H7 (cell line): Measurements from ENCODE around the gene CDRT15. TPM values are rescaled to one million over a fixed set of nuclear protein-coding genes. Genes with fewer than 3 reads are reported as not detected.
"Not testable (repeated sequence)": the region's sequence is repeated elsewhere in the genome, so short reads cannot be mapped to it uniquely, and the experiment has no call there.

Source experiments
- DNase-seq: peaks from one replicate; pipeline ENCODE4 v3.0.0; 2012
- H3K27me3 ChIP-seq: 2 replicates; pipeline ENCODE4 v1.6.0; 2011; ENCODE audit warnings: mild to moderate bottlenecking, low read length; ENCODE audit not compliant: control insufficient read depth, insufficient read depth
- H3K36me3 ChIP-seq: replicated peaks from 2 replicates; pipeline ENCODE4 v1.5.1; 2011; ENCODE audit warnings: low read length; ENCODE audit not compliant: control insufficient read depth, insufficient read depth
- H3K4me3 ChIP-seq: 2 replicates; pipeline ENCODE4 v1.5.1; 2011; ENCODE audit warnings: low read depth, mild to moderate bottlenecking, control low read depth, low read length, moderate library complexity; ENCODE audit not compliant: insufficient read depth
- total RNA-seq: library from RNA; depleted of rRNA; stranded (reverse); fragments of >200 nt; shearing (Covaris generic); gene quantifications from 2 replicates; pipeline ENCODE4 v1.2.3, GENCODE V29; 2014

CDRT15 gene
- total RNA-seq, 1 experiment from 2014 or later: not detected

GRCh38 chr17:14201988-14202380 is 34.7 kb downstream of the CDRT15 start:
- no peaks in the 10 kb centered on the region for H3K36me3 ChIP-seq
- no peak for DNase-seq
- H3K27me3 ChIP-seq: no peaks in the 10 kb centered on the region
- no peak overlapping the region for H3K4me3 ChIP-seq

GRCh38 chr17:14201021-14201987 is 35.4 kb downstream of the CDRT15 start:
- Histone ChIP-seq H3K36me3 (no peaks in the 10 kb centered on the region), H3K4me3 (no peak overlapping the region), H3K27me3 (no peaks in the 10 kb centered on the region)
- no peak for DNase-seq

DNA sequence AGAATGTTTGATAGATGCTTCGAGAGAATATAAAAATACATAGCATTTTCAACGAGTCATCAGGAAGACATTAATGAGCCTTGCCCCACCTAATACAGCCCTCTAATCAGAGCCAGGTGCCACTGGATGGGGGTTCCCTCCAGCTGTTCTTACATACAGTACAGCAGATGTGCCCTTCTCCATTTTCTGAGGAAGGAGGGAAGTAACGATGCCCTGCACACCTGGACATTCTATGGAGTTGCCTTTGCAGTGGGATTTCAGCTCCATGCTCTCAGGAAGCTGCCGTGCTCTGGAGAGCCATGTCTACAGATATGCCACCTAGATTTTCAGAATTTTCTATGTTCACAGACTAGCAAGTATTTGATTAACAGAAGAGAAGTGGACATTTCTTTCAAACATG is 36.3 kb downstream of the CDRT15 start:
- no peaks in the 10 kb centered on the region for H3K27me3 ChIP-seq
- H3K4me3 ChIP-seq: no peak overlapping the region
- H3K36me3 ChIP-seq: no peaks in the 10 kb centered on the region
- no peak for DNase-seq

- no peak for DNase-seq
- H3K36me3 ChIP-seq: no peaks in the 10 kb centered on the region
- no peaks in the 10 kb centered on the region for H3K27me3 ChIP-seq
- H3K4me3 ChIP-seq: no peak overlapping the region
These were observed 37.1 kb downstream of the CDRT15 start for GRCh38 chr17:14199601-14200000.

DNA sequence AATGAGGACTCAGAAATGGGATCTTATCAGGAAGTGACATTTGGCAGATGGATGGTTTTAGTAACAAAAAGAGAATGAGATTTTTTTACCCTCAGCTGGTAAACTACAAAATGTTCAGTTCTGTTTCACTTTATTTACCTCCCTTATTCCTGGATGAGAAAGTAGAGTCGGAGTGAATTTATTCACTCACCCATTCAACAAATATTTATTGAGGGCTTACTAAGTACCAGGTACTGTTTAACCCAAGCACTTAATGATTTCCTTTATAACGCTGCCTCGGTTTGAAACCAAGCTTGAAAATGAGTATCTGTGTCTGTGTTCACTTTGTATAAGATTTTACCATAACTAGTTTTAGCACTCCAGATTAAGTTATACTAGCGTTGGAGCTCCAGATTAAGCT is 38.1 kb downstream of the CDRT15 start:
- no peak for DNase-seq
- no peaks in the 10 kb centered on the region for H3K27me3 ChIP-seq

GRCh38 chr17:14198013-14198412 is 38.6 kb downstream of the CDRT15 start:
- Histone ChIP-seq H3K27me3 (no peaks in the 10 kb centered on the region), H3K36me3 (no peaks in the 10 kb centered on the region), H3K4me3 (no peak overlapping the region)
- DNase-seq: peak; percentile 39

More for the DNA sequence above, 38.1 kb downstream of the CDRT15 start:
- Histone ChIP-seq H3K36me3 (no peaks in the 10 kb centered on the region), H3K4me3 (no peak overlapping the region)

GRCh38 chr17:14197586-14197985 is 39.1 kb downstream of the CDRT15 start:
- Histone ChIP-seq H3K36me3 (no peaks in the 10 kb centered on the region), H3K27me3 (no peaks in the 10 kb centered on the region), H3K4me3 (no peak overlapping the region)
- no peak for DNase-seq

GRCh38 chr17:14197057-14197456 is 39.6 kb downstream of the CDRT15 start:
- no peak overlapping the region for H3K4me3 ChIP-seq
- DNase-seq: no peak
- H3K36me3 ChIP-seq: no peaks in the 10 kb centered on the region
- H3K27me3 ChIP-seq: no peaks in the 10 kb centered on the region

- no peaks in the 10 kb centered on the region for H3K36me3 ChIP-seq
- H3K4me3 ChIP-seq: no peak overlapping the region
- peak; percentile 23 for DNase-seq
- no peaks in the 10 kb centered on the region for H3K27me3 ChIP-seq
These were observed 40.2 kb downstream of the CDRT15 start for GRCh38 chr17:14196377-14196997.

DNA sequence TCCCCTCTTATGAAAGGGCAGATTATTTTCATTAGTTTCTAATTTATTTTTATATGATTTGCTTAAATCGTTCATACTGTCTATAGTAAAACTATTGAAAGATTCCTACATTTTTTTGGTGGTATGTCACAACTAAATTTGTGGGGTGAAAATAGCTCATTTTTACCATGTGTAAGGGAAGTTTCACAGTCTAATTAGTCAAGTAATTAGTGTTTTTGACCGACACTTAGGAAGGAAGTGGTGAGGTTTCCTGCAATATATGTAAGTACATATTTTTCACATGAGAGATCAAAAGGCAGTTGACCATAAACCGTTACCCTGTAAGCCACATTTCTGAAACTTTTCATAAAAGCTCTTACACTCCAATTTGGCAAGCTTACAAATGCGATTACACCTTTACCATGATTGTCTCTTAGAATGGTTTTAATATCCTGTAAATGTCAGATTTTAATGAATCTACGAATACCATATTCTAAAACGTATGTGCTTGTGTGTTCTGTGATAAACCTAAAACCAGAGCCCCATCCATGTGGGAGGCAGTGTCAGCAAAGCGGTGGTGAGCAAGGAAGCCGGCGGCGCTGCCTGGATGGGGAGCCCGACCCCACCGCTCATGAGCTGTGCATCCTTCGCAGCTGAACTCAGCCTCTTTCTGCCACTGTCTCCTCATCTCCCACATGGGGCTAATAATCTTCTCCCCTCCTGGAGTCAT is 43.9 kb downstream of the CDRT15 start:
- H3K4me3 ChIP-seq, H3K36me3 ChIP-seq, H3K27me3 ChIP-seq, DNase-seq: not testable (repeated sequence)

GRCh38 chr17:14192039-14192438 is 44.6 kb downstream of the CDRT15 start:
- DNase-seq: not testable (repeated sequence)

DNA sequence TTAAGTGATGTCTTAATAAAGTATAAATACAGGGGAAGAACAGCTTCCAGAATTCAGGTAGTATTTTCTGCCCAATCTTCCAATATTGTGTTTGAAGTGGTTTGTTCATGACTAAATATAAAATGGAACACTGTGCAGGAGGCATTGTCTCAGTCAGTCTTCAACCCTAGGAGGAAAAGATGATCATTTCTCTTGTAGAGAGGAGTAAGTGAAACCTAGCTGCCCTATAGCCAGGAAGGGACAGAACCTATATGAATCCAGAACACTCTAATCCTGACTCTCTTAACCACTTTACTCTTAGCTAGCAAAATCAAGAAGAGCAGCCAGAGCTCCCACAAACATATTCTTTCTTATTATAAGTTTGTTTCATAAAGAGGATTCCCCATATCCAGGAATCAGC is 45.2 kb downstream of the CDRT15 start:
- H3K27me3 ChIP-seq, H3K4me3 ChIP-seq, H3K36me3 ChIP-seq, DNase-seq: not testable (repeated sequence)

More at GRCh38 chr17:14192039-14192438, 44.6 kb downstream of the CDRT15 start:
- H3K4me3 ChIP-seq, H3K36me3 ChIP-seq, H3K27me3 ChIP-seq: not testable (repeated sequence)

DNA sequence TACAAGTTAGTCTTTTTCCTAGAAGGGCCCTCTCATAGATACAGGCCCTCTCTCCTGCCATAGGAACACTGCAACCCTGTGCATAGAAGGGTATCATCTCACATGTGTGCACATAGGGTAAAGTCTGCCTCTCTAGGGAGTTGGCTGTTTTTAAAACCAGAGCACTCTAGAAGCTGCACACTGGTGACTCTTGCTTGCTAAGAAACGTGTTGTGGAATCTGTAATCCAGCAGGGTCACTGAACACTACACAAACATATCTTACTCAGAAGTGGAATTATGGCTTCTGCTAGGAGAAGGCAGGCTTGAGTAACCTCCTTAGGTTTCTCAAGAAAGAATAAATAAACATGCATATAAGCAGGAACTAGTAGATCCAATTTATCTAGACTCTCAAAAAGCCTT is 45.9 kb downstream of the CDRT15 start:
- H3K36me3 ChIP-seq, DNase-seq, H3K4me3 ChIP-seq, H3K27me3 ChIP-seq: not testable (repeated sequence)

DNA sequence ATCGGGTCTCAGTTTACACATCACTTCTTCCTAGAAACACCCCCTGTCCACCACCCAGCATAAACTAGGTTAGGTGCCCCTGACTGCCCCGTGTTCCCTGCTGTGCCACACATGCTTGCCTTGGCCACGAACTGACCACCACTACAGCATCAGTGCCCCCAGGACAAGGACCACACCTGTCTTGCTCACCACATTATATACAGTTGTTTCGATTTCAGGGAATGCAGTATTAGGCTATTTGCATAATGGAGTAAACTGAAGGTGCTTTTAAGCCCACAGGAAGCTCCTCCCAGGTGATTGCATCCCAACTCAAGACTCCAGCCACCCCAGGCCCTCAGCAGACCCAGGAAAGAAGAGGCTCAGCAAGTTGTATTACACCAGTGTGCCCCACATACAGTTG is 50.2 kb downstream of the CDRT15 start:
- not testable (repeated sequence) for H3K27me3 ChIP-seq, H3K36me3 ChIP-seq

More for the DNA sequence above, 50.2 kb downstream of the CDRT15 start:
- not testable (repeated sequence) for DNase-seq, H3K4me3 ChIP-seq
